ENCODE results near the gene HIPK2.

GRCh38 chr7:139745678-139746143 is 32.1 kb downstream of the HIPK2 start:
- TF ChIP-seq CTCF (IDR thresholded peaks at IDR 0.05; ENCODE audit: borderline replicate concordance, extremely low read depth, low read length, poor library complexity, severe bottlenecking): no peak
- no peak for TF ChIP-seq EZH2 (IDR thresholded peaks at IDR 0.05; ENCODE audit: borderline replicate concordance, low read depth, low read length, severe bottlenecking)

Measured in DND-41 (cell line).